ENCODE data around the gene FIGN. TPM values are rescaled to one million over a fixed set of nuclear protein-coding genes. Genes with fewer than 3 reads are reported as not detected.

Gene FIGN
- total RNA-seq, 1 experiment from 2014 or later, result 19.4 TPM

DNA sequence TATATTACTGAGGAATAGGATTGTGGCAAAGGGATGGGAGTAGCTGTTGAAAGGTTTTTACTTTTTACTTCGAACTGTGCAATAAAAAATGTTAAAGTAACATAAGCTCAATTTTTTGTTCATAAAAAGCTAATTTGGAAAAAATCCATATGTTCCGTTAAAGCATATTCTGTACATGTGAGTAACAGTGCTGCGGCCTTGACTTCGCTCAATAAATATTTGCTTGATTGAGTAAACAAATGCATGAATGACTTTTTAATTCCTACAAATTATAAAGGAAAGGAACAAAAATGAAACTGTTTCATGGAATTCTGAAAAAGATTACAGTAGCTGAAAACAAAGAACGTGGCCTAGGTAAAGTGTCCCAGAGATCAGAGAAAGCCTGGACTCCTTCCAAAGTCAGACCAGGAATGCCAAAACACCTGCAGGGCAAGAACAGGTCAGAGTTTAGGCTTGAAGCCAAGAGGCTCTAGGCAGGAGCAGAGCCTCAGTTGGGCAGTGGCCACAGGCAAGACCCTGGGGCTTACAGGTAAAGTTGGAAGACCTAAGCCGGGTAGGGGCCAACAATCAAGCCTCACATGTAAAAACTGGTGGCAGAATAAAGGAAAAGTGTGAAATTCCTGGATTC lies 44.3 kb upstream of the FIGN start (continued):
- TF ChIP-seq, protein P1, sequence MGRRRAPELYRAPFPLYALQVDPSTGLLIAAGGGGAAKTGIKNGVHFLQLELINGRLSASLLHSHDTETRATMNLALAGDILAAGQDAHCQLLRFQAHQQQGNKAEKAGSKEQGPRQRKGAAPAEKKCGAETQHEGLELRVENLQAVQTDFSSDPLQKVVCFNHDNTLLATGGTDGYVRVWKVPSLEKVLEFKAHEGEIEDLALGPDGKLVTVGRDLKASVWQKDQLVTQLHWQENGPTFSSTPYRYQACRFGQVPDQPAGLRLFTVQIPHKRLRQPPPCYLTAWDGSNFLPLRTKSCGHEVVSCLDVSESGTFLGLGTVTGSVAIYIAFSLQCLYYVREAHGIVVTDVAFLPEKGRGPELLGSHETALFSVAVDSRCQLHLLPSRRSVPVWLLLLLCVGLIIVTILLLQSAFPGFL (CRISPR knock-in tag; IDR thresholded peaks at IDR 0.05; ENCODE audit: borderline replicate concordance), result no peak
- TF ChIP-seq, protein P2, sequence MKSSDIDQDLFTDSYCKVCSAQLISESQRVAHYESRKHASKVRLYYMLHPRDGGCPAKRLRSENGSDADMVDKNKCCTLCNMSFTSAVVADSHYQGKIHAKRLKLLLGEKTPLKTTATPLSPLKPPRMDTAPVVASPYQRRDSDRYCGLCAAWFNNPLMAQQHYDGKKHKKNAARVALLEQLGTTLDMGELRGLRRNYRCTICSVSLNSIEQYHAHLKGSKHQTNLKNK (CRISPR knock-in tag; IDR thresholded peaks at IDR 0.05), result no peak
- TF ChIP-seq KAT7 (CRISPR knock-in tag; IDR thresholded peaks at IDR 0.05; ENCODE audit: borderline replicate concordance) (no peak), NR2C2 (CRISPR knock-in tag; IDR thresholded peaks at IDR 0.05) (no peak), RORB (CRISPR knock-in tag; IDR thresholded peaks at IDR 0.05) (no peak), NFYB (CRISPR knock-in tag; conservative IDR thresholded peaks at IDR 0.05; ENCODE audit: low read depth) (no peak), ZNF671 (CRISPR knock-in tag; IDR thresholded peaks at IDR 0.05) (no peak), TP53 (CRISPR knock-in tag; IDR thresholded peaks at IDR 0.05) (no peak), PRRX2 (CRISPR knock-in tag; IDR thresholded peaks at IDR 0.05) (no peak), GABPB1 (CRISPR knock-in tag; IDR thresholded peaks at IDR 0.05) (no peak), TEAD1 (CRISPR knock-in tag; IDR thresholded peaks at IDR 0.05) (no peak)
- TF ChIP-seq, protein P3, sequence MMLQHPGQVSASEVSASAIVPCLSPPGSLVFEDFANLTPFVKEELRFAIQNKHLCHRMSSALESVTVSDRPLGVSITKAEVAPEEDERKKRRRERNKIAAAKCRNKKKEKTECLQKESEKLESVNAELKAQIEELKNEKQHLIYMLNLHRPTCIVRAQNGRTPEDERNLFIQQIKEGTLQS (CRISPR knock-in tag; conservative IDR thresholded peaks at IDR 0.05), result no peak
- TF ChIP-seq, protein P4, sequence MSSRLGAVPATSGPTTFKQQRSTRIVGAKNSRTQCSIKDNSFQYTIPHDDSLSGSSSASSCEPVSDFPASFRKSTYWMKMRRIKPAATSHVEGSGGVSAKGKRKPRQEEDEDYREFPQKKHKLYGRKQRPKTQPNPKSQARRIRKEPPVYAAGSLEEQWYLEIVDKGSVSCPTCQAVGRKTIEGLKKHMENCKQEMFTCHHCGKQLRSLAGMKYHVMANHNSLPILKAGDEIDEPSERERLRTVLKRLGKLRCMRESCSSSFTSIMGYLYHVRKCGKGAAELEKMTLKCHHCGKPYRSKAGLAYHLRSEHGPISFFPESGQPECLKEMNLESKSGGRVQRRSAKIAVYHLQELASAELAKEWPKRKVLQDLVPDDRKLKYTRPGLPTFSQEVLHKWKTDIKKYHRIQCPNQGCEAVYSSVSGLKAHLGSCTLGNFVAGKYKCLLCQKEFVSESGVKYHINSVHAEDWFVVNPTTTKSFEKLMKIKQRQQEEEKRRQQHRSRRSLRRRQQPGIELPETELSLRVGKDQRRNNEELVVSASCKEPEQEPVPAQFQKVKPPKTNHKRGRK (CRISPR knock-in tag; IDR thresholded peaks at IDR 0.05; ENCODE audit: borderline replicate concordance), result no peak
- TF ChIP-seq, protein P5, sequence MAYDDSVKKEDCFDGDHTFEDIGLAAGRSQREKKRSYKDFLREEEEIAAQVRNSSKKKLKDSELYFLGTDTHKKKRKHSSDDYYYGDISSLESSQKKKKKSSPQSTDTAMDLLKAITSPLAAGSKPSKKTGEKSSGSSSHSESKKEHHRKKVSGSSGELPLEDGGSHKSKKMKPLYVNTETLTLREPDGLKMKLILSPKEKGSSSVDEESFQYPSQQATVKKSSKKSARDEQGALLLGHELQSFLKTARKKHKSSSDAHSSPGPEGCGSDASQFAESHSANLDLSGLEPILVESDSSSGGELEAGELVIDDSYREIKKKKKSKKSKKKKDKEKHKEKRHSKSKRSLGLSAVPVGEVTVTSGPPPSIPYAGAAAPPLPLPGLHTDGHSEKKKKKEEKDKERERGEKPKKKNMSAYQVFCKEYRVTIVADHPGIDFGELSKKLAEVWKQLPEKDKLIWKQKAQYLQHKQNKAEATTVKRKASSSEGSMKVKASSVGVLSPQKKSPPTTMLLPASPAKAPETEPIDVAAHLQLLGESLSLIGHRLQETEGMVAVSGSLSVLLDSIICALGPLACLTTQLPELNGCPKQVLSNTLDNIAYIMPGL (CRISPR knock-in tag; IDR thresholded peaks at IDR 0.05), result no peak

DNA sequence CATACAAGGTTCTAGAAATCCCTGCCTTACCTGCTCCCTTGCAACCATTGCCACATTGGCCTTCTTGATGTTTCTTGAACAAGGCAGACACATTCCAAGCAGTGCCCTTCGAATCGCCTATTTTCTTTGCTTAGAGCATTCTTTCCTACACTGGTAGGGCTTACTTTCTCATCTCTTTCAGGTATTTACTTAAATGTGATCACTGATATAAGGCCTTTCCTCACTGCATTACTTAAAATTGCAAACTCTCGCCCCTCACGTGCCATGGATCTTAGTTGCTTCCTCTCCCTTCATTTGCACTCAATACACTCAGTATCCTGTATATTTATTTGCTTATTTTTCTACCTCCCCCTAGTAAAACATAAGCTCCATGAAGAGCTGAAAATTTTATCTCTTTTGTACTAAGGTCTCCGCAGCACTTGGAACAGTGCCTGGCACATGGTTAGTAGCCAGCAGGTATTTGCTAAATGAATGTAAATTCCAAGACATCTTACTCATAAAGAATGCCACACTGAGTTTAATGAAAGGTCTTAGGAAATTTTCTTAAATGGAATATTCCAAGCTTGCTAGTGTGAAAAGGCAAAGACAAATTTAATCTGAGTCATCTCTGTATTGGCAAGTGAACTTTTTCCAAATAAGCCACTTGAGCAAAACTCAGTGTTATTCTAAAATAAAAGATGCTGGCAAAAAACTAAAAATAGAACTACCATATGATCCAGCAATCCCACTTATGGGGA lies 42.4 kb upstream of the FIGN start:
- TF ChIP-seq NFATC4 (CRISPR knock-in tag; IDR thresholded peaks at IDR 0.05) (no peak), ZNF317 (CRISPR knock-in tag; IDR thresholded peaks at IDR 0.05; ENCODE audit: borderline replicate concordance, low read depth) (no peak)
- TF ChIP-seq, protein P6, sequence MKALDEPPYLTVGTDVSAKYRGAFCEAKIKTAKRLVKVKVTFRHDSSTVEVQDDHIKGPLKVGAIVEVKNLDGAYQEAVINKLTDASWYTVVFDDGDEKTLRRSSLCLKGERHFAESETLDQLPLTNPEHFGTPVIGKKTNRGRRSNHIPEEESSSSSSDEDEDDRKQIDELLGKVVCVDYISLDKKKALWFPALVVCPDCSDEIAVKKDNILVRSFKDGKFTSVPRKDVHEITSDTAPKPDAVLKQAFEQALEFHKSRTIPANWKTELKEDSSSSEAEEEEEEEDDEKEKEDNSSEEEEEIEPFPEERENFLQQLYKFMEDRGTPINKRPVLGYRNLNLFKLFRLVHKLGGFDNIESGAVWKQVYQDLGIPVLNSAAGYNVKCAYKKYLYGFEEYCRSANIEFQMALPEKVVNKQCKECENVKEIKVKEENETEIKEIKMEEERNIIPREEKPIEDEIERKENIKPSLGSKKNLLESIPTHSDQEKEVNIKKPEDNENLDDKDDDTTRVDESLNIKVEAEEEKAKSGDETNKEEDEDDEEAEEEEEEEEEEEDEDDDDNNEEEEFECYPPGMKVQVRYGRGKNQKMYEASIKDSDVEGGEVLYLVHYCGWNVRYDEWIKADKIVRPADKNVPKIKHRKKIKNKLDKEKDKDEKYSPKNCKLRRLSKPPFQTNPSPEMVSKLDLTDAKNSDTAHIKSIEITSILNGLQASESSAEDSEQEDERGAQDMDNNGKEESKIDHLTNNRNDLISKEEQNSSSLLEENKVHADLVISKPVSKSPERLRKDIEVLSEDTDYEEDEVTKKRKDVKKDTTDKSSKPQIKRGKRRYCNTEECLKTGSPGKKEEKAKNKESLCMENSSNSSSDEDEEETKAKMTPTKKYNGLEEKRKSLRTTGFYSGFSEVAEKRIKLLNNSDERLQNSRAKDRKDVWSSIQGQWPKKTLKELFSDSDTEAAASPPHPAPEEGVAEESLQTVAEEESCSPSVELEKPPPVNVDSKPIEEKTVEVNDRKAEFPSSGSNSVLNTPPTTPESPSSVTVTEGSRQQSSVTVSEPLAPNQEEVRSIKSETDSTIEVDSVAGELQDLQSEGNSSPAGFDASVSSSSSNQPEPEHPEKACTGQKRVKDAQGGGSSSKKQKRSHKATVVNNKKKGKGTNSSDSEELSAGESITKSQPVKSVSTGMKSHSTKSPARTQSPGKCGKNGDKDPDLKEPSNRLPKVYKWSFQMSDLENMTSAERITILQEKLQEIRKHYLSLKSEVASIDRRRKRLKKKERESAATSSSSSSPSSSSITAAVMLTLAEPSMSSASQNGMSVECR (CRISPR knock-in tag; IDR thresholded peaks at IDR 0.05; ENCODE audit: borderline replicate concordance), result no peak
- ATAC-seq (no peak), DNase-seq (ENCODE audit: low spot score) (no peak)
- H3K4me3 Mint-ChIP-seq, result no peak overlapping the region
- no peak overlapping the region for H3K27ac Mint-ChIP-seq
- no peaks in the 10 kb centered on the region for H3K36me3 Mint-ChIP-seq
- H3K27me3 Mint-ChIP-seq (ENCODE audit: low read depth), result no peaks in the 10 kb centered on the region
- H3K4me1 Mint-ChIP-seq, result peaks cover 5% of the 10 kb centered on the region; the same call in 1 of the 2 replicates
- no peaks in the 10 kb centered on the region for H3K9me3 Mint-ChIP-seq
- ChIA-PET POLR2A (no interaction called here), CTCF (no interaction called here)
